H1 (cell line): ENCODE data around the gene RNF41. TPM values are rescaled to one million over a fixed set of nuclear protein-coding genes. Genes with fewer than 3 reads are reported as not detected.
A peak's percentile ranks its signal among the peaks of the same experiment; 100 is the strongest.

Experiments used
- CTCF ChIA-PET: fragments of 300-600 bp; sonication (Branson Sonifier 250); formaldehyde crosslinking; loops from one replicate; lab custom pipeline; 2021; ENCODE audit not compliant: partially characterized antibody; lab: Charles Lee
- POLR2A ChIA-PET: fragments of 300-600 bp; sonication (Branson Sonifier 250); formaldehyde crosslinking; loops from one replicate; lab custom pipeline; 2021; ENCODE audit warnings: inconsistent platforms; ENCODE audit not compliant: partially characterized antibody; lab: Charles Lee
- DNase-seq, 2 experiments: peaks; one replicate each; pipeline versions ENCODE4 v3.0.0 to v3.0.0-alpha.2; 2010 to 2022; ENCODE audit warnings: low spot score in 2 of 2, low read depth in 1 of 2, mixed read lengths in 1 of 2
- FAIRE-seq: peaks from 2 replicates; lab custom pipeline; 2011; peaks lifted over from hg19 to GRCh38; lab: Jason Lieb, UNC
- H2AFZ ChIP-seq: 2 replicates; pipeline ENCODE4 v1.8.1; 2012; ENCODE audit warnings: low read length, inconsistent platforms
- H2AK5ac ChIP-seq: 2 replicates; pipeline ENCODE4 v1.6.1; 2013; ENCODE audit warnings: low read depth, low read length
- H2BK120ac ChIP-seq: replicated peaks from 2 replicates; pipeline ENCODE3; 2013; ENCODE audit warnings: low read depth, low read length, inconsistent platforms
- H2BK12ac ChIP-seq: 2 replicates; pipeline ENCODE4 v1.6.1; 2013; ENCODE audit warnings: low read depth, low read length
- H2BK15ac ChIP-seq: 2 replicates; pipeline ENCODE4 v1.6.1; 2013; ENCODE audit warnings: low read length
- H2BK20ac ChIP-seq: 2 replicates; pipeline ENCODE4 v1.6.1; 2013; ENCODE audit warnings: low read length
- H2BK5ac ChIP-seq: 2 replicates; pipeline ENCODE4 v1.6.1; 2013; ENCODE audit warnings: low read depth, low read length
- H3K14ac ChIP-seq: 2 replicates; pipeline ENCODE4 v1.6.1; 2013; ENCODE audit warnings: inconsistent platforms; ENCODE audit not compliant: insufficient read length
- H3K18ac ChIP-seq: 2 replicates; pipeline ENCODE4 v1.6.1; 2013; ENCODE audit warnings: low read length; ENCODE audit errors: extremely low read depth
- H3K23ac ChIP-seq: 2 replicates; pipeline ENCODE4 v1.6.1; 2013; ENCODE audit warnings: inconsistent platforms; ENCODE audit not compliant: insufficient read length
- H3K23me2 ChIP-seq: 2 replicates; pipeline ENCODE4 v1.6.1; 2013; ENCODE audit warnings: low read depth, low read length
- H3K27ac ChIP-seq: 2 replicates; pipeline ENCODE4 v1.6.1; 2011; ENCODE audit warnings: low read depth, low read length, inconsistent platforms
- H3K27me3 ChIP-seq, 4 experiments: replicated peaks in 1 of 4; 1 replicate in 1 of 4; 2 replicates in 3 of 4; pipeline versions ENCODE4 v1.6.1 to v1.8.1; 2011 to 2013; ENCODE audit warnings: low read length in 3 of 4, mild to moderate bottlenecking in 3 of 4, inconsistent platforms in 2 of 4, mixed read lengths in 2 of 4, moderate library complexity in 1 of 4; ENCODE audit not compliant: control insufficient read depth in 3 of 4, insufficient read depth in 3 of 4; ENCODE audit errors: extremely low read depth in 1 of 4
- H3K36me3 ChIP-seq, 4 experiments: 2 replicates each; pipeline versions ENCODE4 v1.6.1 to v1.8.1; 2011 to 2013; ENCODE audit warnings: mild to moderate bottlenecking in 4 of 4, low read length in 3 of 4, moderate library complexity in 2 of 4, control low read depth in 1 of 4, inconsistent platforms in 1 of 4; ENCODE audit not compliant: insufficient read depth in 4 of 4, control insufficient read depth in 2 of 4
- H3K4ac ChIP-seq: replicated peaks from 2 replicates; pipeline ENCODE3; 2013; ENCODE audit warnings: low read length, low read depth, mixed read lengths, inconsistent platforms; ENCODE audit not compliant: insufficient read length
- H3K4me1 ChIP-seq, 4 experiments: replicated peaks in 1 of 4; 1 replicate in 1 of 4; 2 replicates in 3 of 4; pipeline versions ENCODE4 v1.6.1 to v1.8.1; 2011 to 2013; ENCODE audit warnings: low read length in 3 of 4, inconsistent platforms in 2 of 4, mixed read lengths in 1 of 4; ENCODE audit not compliant: insufficient read depth in 4 of 4, control insufficient read depth in 3 of 4
- H3K4me2 ChIP-seq, 2 experiments: 2 replicates each; pipeline versions ENCODE4 v1.6.1 to v1.8.1; 2011 to 2013; ENCODE audit warnings: low read depth in 2 of 2, low read length in 2 of 2, control low read depth in 1 of 2, inconsistent platforms in 1 of 2, mild to moderate bottlenecking in 1 of 2; ENCODE audit not compliant: insufficient read depth in 1 of 2
- H3K4me3 ChIP-seq, 4 experiments: fragments of 200-600, 300-600 bp in 1 of 4; sonication (generic), shearing (Covaris generic), sonication (Bioruptor Twin) in 1 of 4; 2 replicates each; pipeline versions ENCODE4 v1.5.1 to v1.8.1; 2011 to 2016; ENCODE audit warnings: low read length in 4 of 4, low read depth in 3 of 4, control low read depth in 2 of 4, inconsistent platforms in 2 of 4, mild to moderate bottlenecking in 2 of 4, mixed read lengths in 1 of 4, moderate library complexity in 1 of 4; ENCODE audit not compliant: insufficient read depth in 2 of 4; ENCODE audit errors: extremely low read depth in 1 of 4
- H3K56ac ChIP-seq: replicated peaks from 2 replicates; pipeline ENCODE3; 2013; ENCODE audit warnings: low read depth, mild to moderate bottlenecking, mixed read lengths, low read length, inconsistent platforms; ENCODE audit not compliant: insufficient read length
- H3K79me1 ChIP-seq: 2 replicates; pipeline ENCODE4 v1.6.1; 2013; ENCODE audit warnings: low read depth, low read length, control low read depth
- H3K79me2 ChIP-seq, 2 experiments: 2 replicates each; pipeline versions ENCODE4 v1.6.1 to v1.8.1; 2012 to 2013; ENCODE audit warnings: low read length in 2 of 2, mild to moderate bottlenecking in 2 of 2, inconsistent platforms in 1 of 2; ENCODE audit not compliant: insufficient read depth in 2 of 2, control insufficient read depth in 1 of 2
- H3K9ac ChIP-seq, 4 experiments: replicated peaks in 1 of 4; 1 replicate in 1 of 4; 2 replicates in 3 of 4; pipeline versions ENCODE4 v1.6.1 to v1.8.1; 2011 to 2013; ENCODE audit warnings: low read depth in 3 of 4, low read length in 3 of 4, control low read depth in 2 of 4, mild to moderate bottlenecking in 2 of 4, moderate library complexity in 2 of 4, inconsistent platforms in 1 of 4; ENCODE audit errors: extremely low read depth in 1 of 4
- H3K9me3 ChIP-seq, 2 experiments: 2 replicates each; pipeline versions ENCODE4 v1.6.1 to v1.8.1; 2012 to 2013; ENCODE audit warnings: mild to moderate bottlenecking in 2 of 2, moderate library complexity in 2 of 2, control low read depth in 1 of 2, inconsistent platforms in 1 of 2, low read depth in 1 of 2, low read length in 1 of 2, mixed read lengths in 1 of 2; ENCODE audit not compliant: insufficient read depth in 2 of 2
- H4K20me1 ChIP-seq, 2 experiments: replicated peaks in 1 of 2; 2 replicates each; pipeline versions ENCODE3 to v1.8.1; 2011 to 2013; ENCODE audit warnings: inconsistent platforms in 2 of 2, low read length in 2 of 2, mild to moderate bottlenecking in 1 of 2; ENCODE audit not compliant: insufficient read depth in 2 of 2, control insufficient read depth in 1 of 2
- H4K5ac ChIP-seq: 2 replicates; pipeline ENCODE4 v1.6.1; 2013; ENCODE audit warnings: low read length, low read depth, mixed read lengths, inconsistent platforms; ENCODE audit not compliant: insufficient read length
- H4K8ac ChIP-seq: 2 replicates; pipeline ENCODE4 v1.8.0; 2013; ENCODE audit warnings: mild to moderate bottlenecking, moderate library complexity, low read length, inconsistent platforms; ENCODE audit not compliant: insufficient read depth; ENCODE audit errors: extremely low read depth
- H4K91ac ChIP-seq: replicated peaks from 2 replicates; pipeline ENCODE3; 2013; ENCODE audit warnings: low read length, mixed read lengths, inconsistent platforms; ENCODE audit not compliant: insufficient read length
- ASH2L ChIP-seq: fragments of 200-600, 300-600 bp; sonication (generic); IDR thresholded peaks from one replicate; pipeline ENCODE4 v1.7.1; 2017; ENCODE audit warnings: low read length
- CBX8 ChIP-seq: fragments of 300-800, 300-1000 bp; sonication (generic); IDR thresholded peaks from 2 replicates; pipeline ENCODE4 v1.7.1; 2016; ENCODE audit warnings: low read depth, low read length, borderline replicate concordance
- CTBP2 ChIP-seq: IDR thresholded peaks from 2 replicates; pipeline ENCODE4 v1.7.0; 2011; ENCODE audit warnings: borderline replicate concordance, mild to moderate bottlenecking, moderate library complexity, mixed read lengths, low read length; ENCODE audit not compliant: insufficient read depth, insufficient read length
- EZH2 ChIP-seq: fragments of 200-600 bp; sonication (generic); IDR thresholded peaks from 2 replicates; pipeline ENCODE4 v1.7.1; 2012; ENCODE audit warnings: low read depth, mild to moderate bottlenecking, moderate library complexity, low read length, inconsistent platforms; ENCODE audit not compliant: severe bottlenecking
- FOSL1 ChIP-seq: IDR thresholded peaks from 2 replicates; pipeline ENCODE4 v1.6.1; 2011; ENCODE audit warnings: mild to moderate bottlenecking, low read depth, low read length, moderate library complexity; ENCODE audit not compliant: insufficient read depth
- POLR2A ChIP-seq, 2 experiments: IDR thresholded peaks; 1 replicate in 1 of 2; 2 replicates in 1 of 2; pipeline ENCODE4 v1.6.1; 2011; ENCODE audit warnings: low read depth in 2 of 2, low read length in 2 of 2, mild to moderate bottlenecking in 2 of 2; ENCODE audit errors: control extremely low read depth in 1 of 2
- RNF2 ChIP-seq: fragments of 200-900, 300-1000 bp; sonication (generic); IDR thresholded peaks from 2 replicates; pipeline ENCODE4 v1.7.1; 2016; ENCODE audit warnings: borderline replicate concordance, low read depth, mild to moderate bottlenecking, antibody characterized with exemption, low read length; ENCODE audit not compliant: poor library complexity, severe bottlenecking; ENCODE audit errors: missing control alignments
- WGBS, 2 experiments: shearing (Covaris generic) in 1 of 2; methylation state at CpG; one replicate each; pipeline versions ENCODE4 v1.1.6 to v1.1.7; 2013 to 2015; ENCODE audit warnings: low lambda C conversion rate in 2 of 2, mixed read lengths in 2 of 2, inconsistent platforms in 1 of 2, low coverage in 1 of 2, missing lambda C conversion rate in 1 of 2; ENCODE audit not compliant: insufficient replicate concordance in 2 of 2, insufficient coverage in 1 of 2, insufficient read length in 1 of 2; ENCODE audit errors: extremely low coverage in 1 of 2, missing lambda C conversion rate in 1 of 2; 5-methylcytosine and 5-hydroxymethylcytosine counted together
- polyA plus RNA-seq, 7 experiments: library from polyadenylated mRNA; depleted of rRNA in 3 of 7; stranded (reverse) in 5 of 7; unstranded in 2 of 7; fragments of >200 nt in 5 of 7; fragments of 200-250 nt in 2 of 7; gene quantifications; 1 replicate in 5 of 7; 2 replicates in 1 of 7; 4 replicates in 1 of 7; pipeline versions ENCODE4 v1.2.1 to v1.2.3, GENCODE V29; 2011 to 2013; ENCODE audit warnings: missing spikeins in 2 of 7, mixed read lengths in 2 of 7
- total RNA-seq: library from RNA; stranded (reverse); fragmentation: NEBNext Ultra II Directional; extraction: Animal tissue kit (Norgen Biotek cat#: 25700); gene quantifications from 2 replicates; pipeline ENCODE4 v1.2.1, GENCODE V29; 2021
- TF ChIP-seq, protein P1 (sequence below), 3 experiments: IDR thresholded peaks; 1 replicate in 2 of 3; 2 replicates in 1 of 3; pipeline versions ENCODE4 v1.5.1 to v1.6.1; 2011; ENCODE audit warnings: low read length in 3 of 3, mild to moderate bottlenecking in 3 of 3, inconsistent platforms in 2 of 3, low read depth in 1 of 3, moderate library complexity in 1 of 3; ENCODE audit not compliant: insufficient read depth in 1 of 3; ENCODE audit errors: control extremely low read depth in 1 of 3

The RNF41 gene
- total and polyA plus RNA-seq, 2 of the 8 experiments (the other 6 are each of a cell fraction or from before 2014, with no cell fraction given) = 55.5 to 98.6 TPM

DNA sequence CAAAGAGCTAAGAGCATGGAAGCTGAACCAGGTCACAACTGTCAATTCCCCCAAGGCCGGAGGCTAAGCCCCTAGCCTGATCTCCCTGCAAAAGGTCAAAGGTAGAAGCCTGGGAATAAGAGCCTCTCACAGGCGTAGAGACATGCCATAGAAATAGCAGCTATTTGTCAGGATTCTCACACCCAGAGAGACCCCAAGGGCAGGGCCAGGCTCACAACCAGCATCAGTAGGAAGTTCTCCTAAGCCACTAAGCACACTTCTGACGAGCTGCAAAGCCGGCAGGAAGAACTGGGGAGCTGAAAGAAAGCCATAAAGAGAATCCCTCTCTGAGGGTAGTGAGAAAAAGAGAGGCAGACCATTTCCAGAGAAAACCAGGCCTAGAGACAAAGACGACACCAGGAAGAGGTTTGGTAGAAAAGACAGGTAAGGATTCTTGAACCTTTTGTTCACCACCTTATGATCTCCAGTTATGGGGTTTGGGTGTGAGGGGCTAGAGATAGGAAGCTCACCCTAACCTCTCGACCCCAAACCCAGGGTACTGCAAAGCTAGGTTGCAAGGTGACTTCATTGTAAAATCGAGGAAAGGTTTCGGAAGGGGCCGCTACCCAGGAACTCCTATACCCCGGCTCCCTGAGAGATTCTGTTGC is 33.5 kb downstream of the RNF41 start:
- Histone ChIP-seq H3K4ac (peak overlapping the region; percentile 39), H4K8ac (peak overlapping the region; percentile 86), H2BK15ac (no peak overlapping the region), H3K27me3 (no peaks in the 10 kb centered on the region), H3K9ac (peak overlapping the region; percentile 85 to 89 (median 86)), H2BK120ac (no peak overlapping the region), H4K91ac (peak overlapping the region; percentile 62), H3K23ac (no peak overlapping the region), H2BK20ac (no peak overlapping the region), H3K23me2 (peaks cover 11% of the 10 kb centered on the region), H2AFZ (no peak overlapping the region), H3K36me3 (peaks cover 21 to 34% (median 28%) of the 10 kb centered on the region in 4 experiments), H3K18ac (no peak overlapping the region), H3K9me3 (no peaks in the 10 kb centered on the region), H3K27ac (peak overlapping the region; percentile 76), H4K20me1 (peaks cover 0 to 4% of the 10 kb centered on the region in 2 experiments), H3K79me1 (peaks cover 3% of the 10 kb centered on the region; the same call in 1 of the 2 replicates), H2BK5ac (peak overlapping the region; percentile 87), H3K4me1 (peaks cover 2 to 8% (median 4%) of the 10 kb centered on the region in 4 experiments; a peak in 3 of 7 replicates), H4K5ac (peak overlapping the region; percentile 4), H3K56ac (peak overlapping the region; percentile 27), H3K14ac (peak overlapping the region; percentile 6), H2BK12ac (no peak overlapping the region), H3K79me2 (peaks cover 14 to 31% of the 10 kb centered on the region in 2 experiments), H3K4me3 (peak overlapping the region; percentile 82 to 95 (median 90)), H2AK5ac (no peak overlapping the region), H3K4me2 (peak overlapping the region; percentile 81 to 96)
- 31% methylated on average over 10 of the region's 10 CpGs; no CpG with 5 or more reads in 1 of the 2 experiments for WGBS, 2 experiments
- FAIRE-seq (no peak), DNase-seq (no peak)
- POLR2A ChIA-PET = interaction anchor here (0.7 to 26.3 kb wide), 16 partner anchors 11 to 1332 kb away, joined by 3 to 656 read pairs (median 11); partner anchors contain the start of genes CNPY2, COQ10A, DDIT3 and MYL6
- CTCF ChIA-PET = interaction anchor here (0.5 to 6.2 kb wide), 24 partner anchors 10 to 144 kb away, joined by 3 to 111 read pairs (median 5); partner anchors contain the start of genes ANKRD52, COQ10A, ESYT1 and MYL6
- TF ChIP-seq EZH2 (no peak), POLR2A (IDR thresholded peaks at IDR 0.05; ENCODE audit: control extremely low read depth in 1 of 2, low read depth in 2 of 2, low read length in 2 of 2) (no peak), CBX8 (no peak), RNF2 (no peak), CTBP2 (no peak), ASH2L (no peak), FOSL1 (no peak)
- TF ChIP-seq, protein P1, sequence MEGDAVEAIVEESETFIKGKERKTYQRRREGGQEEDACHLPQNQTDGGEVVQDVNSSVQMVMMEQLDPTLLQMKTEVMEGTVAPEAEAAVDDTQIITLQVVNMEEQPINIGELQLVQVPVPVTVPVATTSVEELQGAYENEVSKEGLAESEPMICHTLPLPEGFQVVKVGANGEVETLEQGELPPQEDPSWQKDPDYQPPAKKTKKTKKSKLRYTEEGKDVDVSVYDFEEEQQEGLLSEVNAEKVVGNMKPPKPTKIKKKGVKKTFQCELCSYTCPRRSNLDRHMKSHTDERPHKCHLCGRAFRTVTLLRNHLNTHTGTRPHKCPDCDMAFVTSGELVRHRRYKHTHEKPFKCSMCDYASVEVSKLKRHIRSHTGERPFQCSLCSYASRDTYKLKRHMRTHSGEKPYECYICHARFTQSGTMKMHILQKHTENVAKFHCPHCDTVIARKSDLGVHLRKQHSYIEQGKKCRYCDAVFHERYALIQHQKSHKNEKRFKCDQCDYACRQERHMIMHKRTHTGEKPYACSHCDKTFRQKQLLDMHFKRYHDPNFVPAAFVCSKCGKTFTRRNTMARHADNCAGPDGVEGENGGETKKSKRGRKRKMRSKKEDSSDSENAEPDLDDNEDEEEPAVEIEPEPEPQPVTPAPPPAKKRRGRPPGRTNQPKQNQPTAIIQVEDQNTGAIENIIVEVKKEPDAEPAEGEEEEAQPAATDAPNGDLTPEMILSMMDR (IDR thresholded peaks at IDR 0.05; ENCODE audit: control extremely low read depth in 1 of 3, insufficient read depth in 1 of 3, low read depth in 1 of 3, low read length in 3 of 3) = no peak
